ENCODE results near the gene LACRT. TPM values are rescaled to one million over a fixed set of nuclear protein-coding genes. Genes with fewer than 3 reads are reported as not detected.

Gene LACRT
- total RNA-seq, 4 donors from 2014 or later = not detected

GRCh38 chr12:54622463-54623183 is 12.1 kb downstream of the LACRT start:
- H3K27ac ChIP-seq = no peak overlapping the region
- intact Hi-C loops (cut with DNase I; ENCODE audit: low total_unique reads) = no loop called here

GRCh38 chr12:54616933-54617680 is 17.6 kb downstream of the LACRT start:
- H3K27me3 ChIP-seq = no peaks in the 10 kb centered on the region
- no peaks in the 10 kb centered on the region for H3K36me3 ChIP-seq
- H3K9me3 ChIP-seq = no peaks in the 10 kb centered on the region
- TF ChIP-seq CTCF (IDR thresholded peaks at IDR 0.05) = no peak
- TF ChIP-seq POLR2A (IDR thresholded peaks at IDR 0.05) = no peak
- no peak overlapping the region for H3K4me3 ChIP-seq
- intact Hi-C loops (cut with DNase I; ENCODE audit: low total_unique reads) = no loop called here
- no peak overlapping the region for H3K27ac ChIP-seq
- DNase-seq = no peak
- no peaks in the 10 kb centered on the region for H3K4me1 ChIP-seq

More at GRCh38 chr12:54622463-54623183, 12.1 kb downstream of the LACRT start:
- no peaks in the 10 kb centered on the region for H3K9me3 ChIP-seq
- H3K36me3 ChIP-seq = no peaks in the 10 kb centered on the region
- TF ChIP-seq POLR2A (IDR thresholded peaks at IDR 0.05) (no peak), CTCF (IDR thresholded peaks at IDR 0.05) (no peak)
- peaks cover 0 to 7% of the 10 kb centered on the region in 2 donors for H3K27me3 ChIP-seq
- H3K4me1 ChIP-seq = no peaks in the 10 kb centered on the region
- H3K4me3 ChIP-seq = no peak overlapping the region
- DNase-seq = no peak

GRCh38 chr12:54612225-54612750 is 22.4 kb downstream of the LACRT start:
- Histone ChIP-seq H3K36me3 (no peaks in the 10 kb centered on the region), H3K27me3 (no peaks in the 10 kb centered on the region), H3K4me3 (no peak overlapping the region), H3K27ac (no peak overlapping the region), H3K9me3 (no peaks in the 10 kb centered on the region), H3K4me1 (no peaks in the 10 kb centered on the region)
- DNase-seq = no peak
- TF ChIP-seq CTCF (IDR thresholded peaks at IDR 0.05) (no peak), POLR2A (IDR thresholded peaks at IDR 0.05) (no peak)
- intact Hi-C loops (cut with DNase I; ENCODE audit: low total_unique reads) = no loop called here

GRCh38 chr12:54611715-54612149 is 23.0 kb downstream of the LACRT start:
- TF ChIP-seq CTCF (IDR thresholded peaks at IDR 0.05) (no peak), POLR2A (IDR thresholded peaks at IDR 0.05) (no peak)
- intact Hi-C loops (cut with DNase I; ENCODE audit: low total_unique reads) = no loop called here
- no peaks in the 10 kb centered on the region for H3K27me3 ChIP-seq
- no peak overlapping the region for H3K27ac ChIP-seq
- no peak overlapping the region for H3K4me3 ChIP-seq
- H3K36me3 ChIP-seq = no peaks in the 10 kb centered on the region
- H3K4me1 ChIP-seq = no peaks in the 10 kb centered on the region
- DNase-seq = no peak
- no peaks in the 10 kb centered on the region for H3K9me3 ChIP-seq

- Histone ChIP-seq H3K9me3 (no peaks in the 10 kb centered on the region), H3K4me3 (no peak overlapping the region), H3K36me3 (no peaks in the 10 kb centered on the region), H3K27ac (no peak overlapping the region), H3K4me1 (no peaks in the 10 kb centered on the region), H3K27me3 (no peaks in the 10 kb centered on the region)
- TF ChIP-seq POLR2A (IDR thresholded peaks at IDR 0.05) (no peak), CTCF (IDR thresholded peaks at IDR 0.05) (no peak)
- no peak for DNase-seq
- intact Hi-C loops (cut with DNase I; ENCODE audit: low total_unique reads) = no loop called here
Observed at GRCh38 chr12:54608769-54609168, 25.9 kb downstream of the LACRT start.
